Measurements from ENCODE around the gene ARMH3. TPM values are rescaled to one million over a fixed set of nuclear protein-coding genes. Genes with fewer than 3 reads are reported as not detected.
"Not testable (repeated sequence)": the region's sequence is repeated elsewhere in the genome, so short reads cannot be mapped to it uniquely, and the experiment has no call there.

ARMH3 gene
- total RNA-seq, 1 experiment from 2014 or later: 30.6 TPM

GRCh38 chr10:102040305-102041050 lies 15.5 kb downstream of the ARMH3 start:
- no peaks in the 10 kb centered on the region for H3K27me3 ChIP-seq (ENCODE audit: control insufficient read depth, insufficient read depth, low read length)
- DNase-seq (ENCODE audit: low read depth, low spot score): no peak
- no peaks in the 10 kb centered on the region for H3K9me3 ChIP-seq (ENCODE audit: control insufficient read depth, insufficient read depth, low read depth, low read length)
- no peak overlapping the region for H3K27ac ChIP-seq (ENCODE audit: low read length)
- BruUV-seq (replicated peaks): no TSS peak
- POLR2A ChIA-PET: interaction anchor here (0.6 kb wide), 1 partner anchor 186 kb away, joined by 4 read pairs; no protein-coding TSS in a partner anchor
- CTCF ChIA-PET: no interaction called here
- H3K4me1 ChIP-seq (ENCODE audit: control insufficient read depth, insufficient read depth, low read length): no peaks in the 10 kb centered on the region
- in situ Hi-C loops (cut with HindIII; ENCODE audit: low pct_unique_long_range_greater_than_20kb, low sequenced_read_pairs) (no loop called here), intact Hi-C loops (cut with micrococcal nuclease; ENCODE audit: unreplicated experiment) (no loop called here)
- ATAC-seq: no peak
- no peaks in the 10 kb centered on the region for H3K36me3 ChIP-seq (ENCODE audit: control insufficient read depth, insufficient read depth, low read length)
- TF ChIP-seq REST (IDR thresholded peaks at IDR 0.05; ENCODE audit: insufficient read depth in 1 of 2, low read depth in 2 of 2, low read length in 1 of 2) (peak; percentile 70 to 85; a peak in 3 of 4 replicates), CTCF (IDR thresholded peaks at IDR 0.05) (no peak)
- H3K4me3 ChIP-seq (ENCODE audit: low read depth in 2 of 2, low read length in 2 of 2): no peak overlapping the region

GRCh38 chr10:102038410-102038809 lies 17.6 kb downstream of the ARMH3 start:
- POLR2A ChIA-PET: no interaction called here
- in situ Hi-C loops (cut with HindIII; ENCODE audit: low pct_unique_long_range_greater_than_20kb, low sequenced_read_pairs): no loop called here
- Histone ChIP-seq H3K36me3 (ENCODE audit: control insufficient read depth, insufficient read depth, low read length) (no peaks in the 10 kb centered on the region), H3K9me3 (ENCODE audit: control insufficient read depth, insufficient read depth, low read depth, low read length) (no peaks in the 10 kb centered on the region), H3K4me1 (ENCODE audit: control insufficient read depth, insufficient read depth, low read length) (no peaks in the 10 kb centered on the region), H3K4me3 (ENCODE audit: low read depth in 2 of 2, low read length in 2 of 2) (no peak overlapping the region), H3K27ac (ENCODE audit: low read length) (no peak overlapping the region), H3K27me3 (ENCODE audit: control insufficient read depth, insufficient read depth, low read length) (no peaks in the 10 kb centered on the region)
- CTCF ChIA-PET: no interaction called here
- no peak for DNase-seq (ENCODE audit: low read depth, low spot score)
- TF ChIP-seq TCF7L2 (IDR thresholded peaks at IDR 0.05; ENCODE audit: low read depth, low read length) (no peak), REST (IDR thresholded peaks at IDR 0.05; ENCODE audit: insufficient read depth in 1 of 2, low read depth in 2 of 2, low read length in 1 of 2) (no peak), POLR2AphosphoS5 (IDR thresholded peaks at IDR 0.05; ENCODE audit: low read depth, low read length) (no peak), SIN3A (IDR thresholded peaks at IDR 0.05; ENCODE audit: borderline replicate concordance, insufficient read depth, low read depth, low read length) (no peak), CTCF (IDR thresholded peaks at IDR 0.05) (no peak)
- TSS peak; percentile 15 for BruUV-seq (replicated peaks)
- ATAC-seq: no peak
- intact Hi-C loops (cut with micrococcal nuclease; ENCODE audit: unreplicated experiment): no loop called here

- POLR2A ChIA-PET; H3K9me3 ChIP-seq (ENCODE audit: control insufficient read depth, insufficient read depth, low read depth, low read length); H3K27me3 ChIP-seq (ENCODE audit: control insufficient read depth, insufficient read depth, low read length); DNase-seq (ENCODE audit: low read depth, low spot score); in situ Hi-C loops (cut with HindIII; ENCODE audit: low pct_unique_long_range_greater_than_20kb, low sequenced_read_pairs); CTCF ChIA-PET; H3K27ac ChIP-seq (ENCODE audit: low read length); ATAC-seq; intact Hi-C loops (cut with micrococcal nuclease; ENCODE audit: unreplicated experiment); BruUV-seq (replicated peaks); H3K4me3 ChIP-seq (ENCODE audit: low read depth in 2 of 2, low read length in 2 of 2); H3K36me3 ChIP-seq (ENCODE audit: control insufficient read depth, insufficient read depth, low read length); H3K4me1 ChIP-seq (ENCODE audit: control insufficient read depth, insufficient read depth, low read length): not testable (repeated sequence)
These were observed 20.2 kb downstream of the ARMH3 start for GRCh38 chr10:102035807-102036206.

Measured in Panc1 (cell line).